RWPE1 (cell line): ENCODE results near the gene CD58.

Experiments used
- CTCF ChIA-PET: fragments of 350-600 bp; sonication (Branson Sonifier 250); formaldehyde crosslinking; extraction: SDS; loops from one replicate; lab custom pipeline; 2021; lab: Yijun Ruan, JAX
- POLR2A ChIA-PET: fragments of 400-600 bp; formaldehyde crosslinking; extraction: SDS; loops from one replicate; lab custom pipeline; 2020; ENCODE audit warnings: antibody characterized with exemption; ENCODE audit not compliant: low non-redundant PET; lab: Yijun Ruan, JAX
- DNase-seq: peaks from one replicate; pipeline ENCODE4 v3.0.0; 2012; ENCODE audit warnings: low spot score
- H3K27ac ChIP-seq: fragments of 450-650 bp; 2 replicates; pipeline ENCODE4 v1.5.1; 2017
- CTCF ChIP-seq: fragments of 450-650 bp; conservative IDR thresholded peaks from 2 replicates; pipeline ENCODE4 v1.5.1; 2017; ENCODE audit warnings: low read depth, mild to moderate bottlenecking

CD58 gene

DNA sequence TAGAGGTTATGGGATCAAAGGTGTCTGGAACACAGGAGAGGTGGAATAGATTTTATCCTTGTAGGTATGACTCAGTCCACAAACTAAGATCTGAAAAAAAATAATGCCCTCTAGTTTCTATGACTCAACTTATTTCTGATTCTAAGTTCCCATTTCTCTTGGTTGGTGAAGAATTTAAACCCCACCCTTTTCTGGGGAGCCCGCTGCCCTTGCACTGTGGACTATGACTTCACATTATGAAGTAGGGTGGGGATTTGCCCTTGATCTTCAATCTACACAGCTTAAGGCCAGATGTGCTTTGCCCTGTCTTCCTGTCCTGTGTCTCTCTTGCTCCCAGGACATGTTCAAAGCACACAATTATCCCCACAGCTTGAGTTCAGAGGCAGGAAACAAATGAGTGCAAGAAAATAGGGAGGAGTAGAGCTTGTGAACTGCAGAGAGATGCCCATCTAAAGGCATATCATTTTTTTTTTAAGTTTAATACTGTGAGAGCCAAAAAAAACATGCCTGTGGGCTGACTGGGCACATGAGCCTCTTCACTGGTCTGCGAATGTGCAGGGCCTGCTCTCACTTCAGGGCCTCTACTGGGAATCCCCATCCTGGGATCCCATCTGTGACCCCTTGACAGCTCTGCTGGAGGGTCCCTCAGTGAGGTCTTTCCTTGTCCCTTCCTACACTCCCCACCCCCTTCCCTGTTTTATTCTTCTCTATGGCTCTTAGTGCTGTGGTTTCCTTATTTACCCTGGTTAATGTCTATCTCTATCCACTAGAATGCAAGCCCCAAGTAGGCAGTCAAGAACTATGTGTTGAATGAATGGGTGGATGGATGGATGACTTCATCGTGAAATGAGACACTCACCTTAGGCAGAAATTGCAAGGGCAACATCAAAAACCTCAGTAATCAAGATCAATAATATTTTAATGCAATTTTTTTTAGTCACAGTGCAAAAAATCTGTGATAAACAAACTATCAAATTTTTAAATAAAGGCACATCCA is 61.5 kb downstream of the CD58 start:
- peak; percentile 78 for DNase-seq
- ChIA-PET CTCF (interaction anchor here (0.6 kb wide), 1 partner anchor 24 kb away, joined by 3 read pairs; no protein-coding TSS in a partner anchor), POLR2A (no interaction called here)

GRCh38 chr1:116508085-116508983 is 62.5 kb downstream of the CD58 start:
- POLR2A ChIA-PET: no interaction called here
- CTCF ChIA-PET: no interaction called here
- peak overlapping the region; percentile 66 for H3K27ac ChIP-seq
- DNase-seq: no peak
- no peak for TF ChIP-seq CTCF

More for the DNA sequence above, 61.5 kb downstream of the CD58 start:
- no peak for TF ChIP-seq CTCF
- peak overlapping the region; percentile 91 for H3K27ac ChIP-seq

DNA sequence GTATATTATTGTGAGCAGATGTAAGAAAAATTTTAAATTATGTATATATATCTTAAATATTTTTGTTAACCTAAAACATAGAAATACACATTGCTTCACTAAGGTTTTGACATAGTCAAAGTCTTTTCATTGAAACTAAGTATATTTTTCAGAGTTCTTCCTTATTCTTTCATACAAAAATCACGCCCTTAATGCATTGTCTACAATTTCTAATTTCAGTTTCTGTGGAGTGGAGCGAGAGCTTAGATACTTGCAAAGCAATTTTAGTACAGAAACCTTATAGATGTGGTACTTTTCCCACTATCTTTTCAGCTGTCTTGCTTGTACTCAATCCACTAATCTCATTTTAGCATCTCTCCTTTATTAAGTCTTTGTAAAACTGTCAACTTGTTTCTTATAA is 63.2 kb downstream of the CD58 start:
- no peak for DNase-seq
- peak overlapping the region; percentile 66; the same call in 1 of the 2 replicates for H3K27ac ChIP-seq
- ChIA-PET CTCF (no interaction called here), POLR2A (no interaction called here)
- TF ChIP-seq CTCF: no peak

- POLR2A ChIA-PET: no interaction called here
- TF ChIP-seq CTCF: no peak
- CTCF ChIA-PET: interaction anchor here (1.0 kb wide), 1 partner anchor 58 kb away, joined by 3 read pairs; no protein-coding TSS in a partner anchor
- peak; percentile 35 for DNase-seq
- H3K27ac ChIP-seq: no peak overlapping the region
These were observed 64.5 kb downstream of the CD58 start for GRCh38 chr1:116506132-116507004.

- H3K27ac ChIP-seq: peak overlapping the region; percentile 75
These were observed 66.3 kb downstream of the CD58 start for GRCh38 chr1:116504308-116505156.

More at GRCh38 chr1:116504308-116505156, 66.3 kb downstream of the CD58 start:
- ChIA-PET CTCF (interaction anchor here (0.6 to 1.0 kb wide), 3 partner anchors 12 to 733 kb away, joined by 3 read pairs; no protein-coding TSS in a partner anchor), POLR2A (interaction anchor here (0.6 kb wide), 1 partner anchor 64 kb away, joined by 5 read pairs; no protein-coding TSS in a partner anchor)
- TF ChIP-seq CTCF: no peak
- DNase-seq: peak; percentile 55
